ENCODE data around the gene CCNYL1. TPM values are rescaled to one million over a fixed set of nuclear protein-coding genes. Genes with fewer than 3 reads are reported as not detected.
"Not testable (repeated sequence)": the region's sequence is repeated elsewhere in the genome, so short reads cannot be mapped to it uniquely, and the experiment has no call there.

CCNYL1 gene
- total RNA-seq, 2 experiments from 2014 or later = 8.7 to 11.1 TPM

GRCh38 chr2:207719008-207719407 is 7.6 kb downstream of the CCNYL1 start:
- no peaks in the 10 kb centered on the region for H3K36me3 Mint-ChIP-seq (ENCODE audit: low read depth)

GRCh38 chr2:207719655-207720054 is 8.2 kb downstream of the CCNYL1 start:
- H3K27me3 ChIP-seq (ENCODE audit: control insufficient read depth in 1 of 2, insufficient read depth in 2 of 2, low read length in 2 of 2); H3K4me1 ChIP-seq (ENCODE audit: insufficient read depth, low read length); CTCF ChIA-PET; H3K9me3 ChIP-seq (ENCODE audit: control insufficient read depth in 1 of 2, insufficient read depth in 1 of 2, low read length in 2 of 2); H3K36me3 ChIP-seq (ENCODE audit: insufficient read depth, low read length); H3K27me3 Mint-ChIP-seq; H3K36me3 Mint-ChIP-seq (ENCODE audit: low read depth); H3K4me3 Mint-ChIP-seq; DNase-seq; H3K27ac ChIP-seq (ENCODE audit: low read depth in 1 of 2, low read length in 2 of 2); ATAC-seq (ENCODE audit: poor library complexity); H3K27ac Mint-ChIP-seq; H3K9me3 Mint-ChIP-seq; H3K4me3 ChIP-seq (ENCODE audit: low read length): not testable (repeated sequence)
- peaks cover 22% of the 10 kb centered on the region for H3K4me1 Mint-ChIP-seq (ENCODE audit: low read depth)
- POLR2A ChIA-PET = interaction anchor here (1.6 kb wide), 1 partner anchor 8 kb away, joined by 5 read pairs; the partner anchor contains the start of gene CCNYL1
- intact Hi-C loops (cut with DNase I, micrococcal nuclease) = loop anchor here in 1 of 2 experiments (10.0 kb wide), 2 partner anchors 535 to 1555 kb away; partner anchors contain the start of gene IDH1

More at GRCh38 chr2:207719008-207719407, 7.6 kb downstream of the CCNYL1 start:
- Histone ChIP-seq H3K9me3 (ENCODE audit: control insufficient read depth in 1 of 2, insufficient read depth in 1 of 2, low read length in 2 of 2) (no peaks in the 10 kb centered on the region), H3K27ac (ENCODE audit: low read depth in 1 of 2, low read length in 2 of 2) (no peak overlapping the region), H3K27me3 (ENCODE audit: control insufficient read depth in 1 of 2, insufficient read depth in 2 of 2, low read length in 2 of 2) (no peaks in the 10 kb centered on the region), H3K4me1 (ENCODE audit: insufficient read depth, low read length) (no peaks in the 10 kb centered on the region), H3K4me3 (ENCODE audit: low read length) (no peak overlapping the region), H3K36me3 (ENCODE audit: insufficient read depth, low read length) (no peaks in the 10 kb centered on the region)
- ATAC-seq (ENCODE audit: poor library complexity) (no peak), DNase-seq (no peak)
- H3K4me1 Mint-ChIP-seq (ENCODE audit: low read depth) = peaks cover 19% of the 10 kb centered on the region
- ChIA-PET CTCF (no interaction called here), POLR2A (no interaction called here)
- no peaks in the 10 kb centered on the region for H3K27me3 Mint-ChIP-seq
- H3K4me3 Mint-ChIP-seq = no peak overlapping the region
- TF ChIP-seq CTCF (IDR thresholded peaks at IDR 0.05) = no peak
- intact Hi-C loops (cut with DNase I, micrococcal nuclease) = loop anchor here in 1 of 2 experiments (10.0 kb wide), 2 partner anchors 536 to 1554 kb away; partner anchors contain the start of gene IDH1
- H3K27ac Mint-ChIP-seq = no peak overlapping the region
- no peaks in the 10 kb centered on the region for H3K9me3 Mint-ChIP-seq

GRCh38 chr2:207720517-207721187 is 9.2 kb downstream of the CCNYL1 start:
- POLR2A ChIA-PET = interaction anchor here (1.6 kb wide), 1 partner anchor 9 kb away, joined by 5 read pairs; the partner anchor contains the start of gene CCNYL1
- intact Hi-C loops (cut with DNase I, micrococcal nuclease) = no loop called here
- H3K4me1 ChIP-seq (ENCODE audit: insufficient read depth, low read length) = no peaks in the 10 kb centered on the region
- H3K4me3 ChIP-seq (ENCODE audit: low read length) = no peak overlapping the region
- no peaks in the 10 kb centered on the region for H3K36me3 ChIP-seq (ENCODE audit: insufficient read depth, low read length)
- CTCF ChIA-PET = no interaction called here
- DNase-seq = no peak
- no peak for ATAC-seq (ENCODE audit: poor library complexity)
- Mint-ChIP-seq H3K4me3 (no peak overlapping the region), H3K4me1 (ENCODE audit: low read depth) (peaks cover 27% of the 10 kb centered on the region), H3K27me3 (no peaks in the 10 kb centered on the region), H3K27ac (no peak overlapping the region), H3K9me3 (no peaks in the 10 kb centered on the region), H3K36me3 (ENCODE audit: low read depth) (no peaks in the 10 kb centered on the region)
- no peak overlapping the region for H3K27ac ChIP-seq (ENCODE audit: low read depth in 1 of 2, low read length in 2 of 2)
- no peaks in the 10 kb centered on the region for H3K9me3 ChIP-seq (ENCODE audit: control insufficient read depth in 1 of 2, insufficient read depth in 1 of 2, low read length in 2 of 2)
- no peak for TF ChIP-seq CTCF (IDR thresholded peaks at IDR 0.05)
- H3K27me3 ChIP-seq (ENCODE audit: control insufficient read depth in 1 of 2, insufficient read depth in 2 of 2, low read length in 2 of 2) = no peaks in the 10 kb centered on the region
